HG03103 (cell line): ENCODE measurements around the gene ITGA11.
"Not testable (repeated sequence)": the region's sequence is repeated elsewhere in the genome, so short reads cannot be mapped to it uniquely, and the experiment has no call there.

Experiments used
- ATAC-seq: cut with Tn5 transposase; IDR thresholded peaks from one replicate; pipeline ENCODE4 v1.9.1; 2021; ENCODE audit warnings: low read depth; ENCODE audit not compliant: unreplicated experiment

ITGA11 gene

GRCh38 chr15:68427366-68427765 is 4.6 kb downstream of the ITGA11 start:
- no peak for ATAC-seq

GRCh38 chr15:68426116-68426515 is 5.8 kb downstream of the ITGA11 start:
- no peak for ATAC-seq

- ATAC-seq: no peak
Measured at GRCh38 chr15:68425428-68426060, 6.4 kb downstream of the ITGA11 start.

- ATAC-seq: no peak
Measured at GRCh38 chr15:68424754-68425390, 7.1 kb downstream of the ITGA11 start.

GRCh38 chr15:68423359-68424296 is 8.3 kb downstream of the ITGA11 start:
- no peak for ATAC-seq

- not testable (repeated sequence) for ATAC-seq
Measured at GRCh38 chr15:68422403-68423145, 9.4 kb downstream of the ITGA11 start.

- no peak for ATAC-seq
Measured at GRCh38 chr15:68421798-68422402, 10.1 kb downstream of the ITGA11 start.

GRCh38 chr15:68421115-68421551 is 10.8 kb downstream of the ITGA11 start:
- ATAC-seq: no peak

- ATAC-seq: no peak
Measured at GRCh38 chr15:68420186-68420684, 11.7 kb downstream of the ITGA11 start.

GRCh38 chr15:68419301-68420175 is 12.4 kb downstream of the ITGA11 start:
- no peak for ATAC-seq

GRCh38 chr15:68418611-68419161 is 13.3 kb downstream of the ITGA11 start:
- no peak for ATAC-seq

GRCh38 chr15:68417897-68418296 is 14.1 kb downstream of the ITGA11 start:
- ATAC-seq: no peak

GRCh38 chr15:68417051-68417450 is 14.9 kb downstream of the ITGA11 start:
- no peak for ATAC-seq

GRCh38 chr15:68416158-68416535 is 15.8 kb downstream of the ITGA11 start:
- ATAC-seq: no peak

- no peak for ATAC-seq
Measured at GRCh38 chr15:68415501-68416157, 16.3 kb downstream of the ITGA11 start.

- no peak for ATAC-seq
Measured at GRCh38 chr15:68415061-68415460, 16.9 kb downstream of the ITGA11 start.

GRCh38 chr15:68414591-68414990 is 17.4 kb downstream of the ITGA11 start:
- ATAC-seq: no peak

GRCh38 chr15:68414206-68414555 is 17.8 kb downstream of the ITGA11 start:
- no peak for ATAC-seq
